Effector memory CD8-positive, alpha-beta T cell (primary cell): ENCODE results near the gene CTAG1B.
"Not testable (repeated sequence)": the region's sequence is repeated elsewhere in the genome, so short reads cannot be mapped to it uniquely, and the experiment has no call there.

Experiments used
- ATAC-seq: fragments of 150-1000 bp; cut with Tn5 transposase; replicated peaks from 2 replicates; pipeline ENCODE4 v1.10.0; 2021; ENCODE audit warnings: mild to moderate bottlenecking, moderate library complexity
- DNase-seq, 3 experiments: peaks; one replicate each; pipeline ENCODE4 v3.0.0; 2021
- H3K27ac Mint-ChIP-seq, 2 donors: one replicate each; pipeline ENCODE4 v1.8.0; 2022; ENCODE audit warnings: mild to moderate bottlenecking in 2 of 2, mixed read lengths in 2 of 2, moderate library complexity in 2 of 2
- H3K27me3 Mint-ChIP-seq, 2 donors: one replicate each; pipeline ENCODE4 v1.8.0; 2022; ENCODE audit warnings: mixed read lengths in 2 of 2
- H3K36me3 Mint-ChIP-seq: one replicate; pipeline ENCODE4 v1.8.0; 2022; ENCODE audit warnings: mild to moderate bottlenecking, moderate library complexity, mixed read lengths; ENCODE audit not compliant: insufficient read depth
- H3K4me1 Mint-ChIP-seq, 2 donors: one replicate each; pipeline ENCODE4 v1.8.0; 2022; ENCODE audit warnings: low read depth in 2 of 2, mixed read lengths in 2 of 2
- H3K4me3 Mint-ChIP-seq, 2 donors: one replicate each; pipeline ENCODE4 v1.8.0; 2022; ENCODE audit warnings: mild to moderate bottlenecking in 2 of 2, mixed read lengths in 2 of 2, moderate library complexity in 2 of 2
- H3K9me3 Mint-ChIP-seq, 2 donors: one replicate each; pipeline ENCODE4 v1.8.0; 2022; ENCODE audit warnings: mixed read lengths in 2 of 2

Gene CTAG1B

GRCh38 chrX:154650221-154650510, 31.1 kb upstream of the CTAG1B start:
- Mint-ChIP-seq H3K27me3 (no peaks in the 10 kb centered on the region), H3K4me1 (no peaks in the 10 kb centered on the region), H3K27ac (no peak overlapping the region), H3K4me3 (no peak overlapping the region), H3K9me3 (no peaks in the 10 kb centered on the region), H3K36me3 (no peaks in the 10 kb centered on the region)
- no peak for DNase-seq
- ATAC-seq, result no peak

- Mint-ChIP-seq H3K27ac (no peak overlapping the region), H3K4me3 (no peak overlapping the region), H3K27me3 (no peaks in the 10 kb centered on the region), H3K9me3 (no peaks in the 10 kb centered on the region), H3K36me3 (no peaks in the 10 kb centered on the region), H3K4me1 (no peaks in the 10 kb centered on the region)
- ATAC-seq, result no peak
- no peak for DNase-seq
Observed at GRCh38 chrX:154649503-154650220, 30.6 kb upstream of the CTAG1B start.

GRCh38 chrX:154648931-154649330, 29.8 kb upstream of the CTAG1B start:
- Mint-ChIP-seq H3K36me3 (no peaks in the 10 kb centered on the region), H3K9me3 (no peaks in the 10 kb centered on the region), H3K27ac (no peak overlapping the region), H3K4me3 (no peak overlapping the region), H3K27me3 (no peaks in the 10 kb centered on the region), H3K4me1 (no peaks in the 10 kb centered on the region)
- ATAC-seq (no peak), DNase-seq (no peak)

- DNase-seq, H3K4me3 Mint-ChIP-seq, H3K9me3 Mint-ChIP-seq, H3K36me3 Mint-ChIP-seq, H3K27ac Mint-ChIP-seq, H3K27me3 Mint-ChIP-seq, H3K4me1 Mint-ChIP-seq: not testable (repeated sequence)
- ATAC-seq, result peak; percentile 81
Observed at GRCh38 chrX:154645745-154646378, 26.8 kb upstream of the CTAG1B start.

GRCh38 chrX:154643708-154644107, 24.6 kb upstream of the CTAG1B start:
- not testable (repeated sequence) for H3K9me3 Mint-ChIP-seq, H3K27ac Mint-ChIP-seq, DNase-seq, ATAC-seq, H3K27me3 Mint-ChIP-seq, H3K4me1 Mint-ChIP-seq, H3K36me3 Mint-ChIP-seq, H3K4me3 Mint-ChIP-seq

GRCh38 chrX:154641740-154642139, 22.7 kb upstream of the CTAG1B start:
- not testable (repeated sequence) for H3K9me3 Mint-ChIP-seq, DNase-seq, H3K27ac Mint-ChIP-seq, H3K4me1 Mint-ChIP-seq, H3K27me3 Mint-ChIP-seq, ATAC-seq, H3K36me3 Mint-ChIP-seq, H3K4me3 Mint-ChIP-seq

GRCh38 chrX:154633661-154634060, 14.6 kb upstream of the CTAG1B start:
- not testable (repeated sequence) for H3K27me3 Mint-ChIP-seq, H3K4me1 Mint-ChIP-seq, DNase-seq, H3K4me3 Mint-ChIP-seq, ATAC-seq, H3K9me3 Mint-ChIP-seq, H3K27ac Mint-ChIP-seq, H3K36me3 Mint-ChIP-seq

- H3K27ac Mint-ChIP-seq, H3K9me3 Mint-ChIP-seq, DNase-seq, H3K36me3 Mint-ChIP-seq, H3K4me3 Mint-ChIP-seq, H3K4me1 Mint-ChIP-seq, ATAC-seq, H3K27me3 Mint-ChIP-seq: not testable (repeated sequence)
Observed at GRCh38 chrX:154630949-154631348, 11.9 kb upstream of the CTAG1B start.

GRCh38 chrX:154628960-154629359, 9.9 kb upstream of the CTAG1B start:
- not testable (repeated sequence) for DNase-seq, H3K4me3 Mint-ChIP-seq, H3K36me3 Mint-ChIP-seq, H3K27ac Mint-ChIP-seq, H3K27me3 Mint-ChIP-seq, H3K9me3 Mint-ChIP-seq, H3K4me1 Mint-ChIP-seq
- ATAC-seq, result peak; percentile 60

- not testable (repeated sequence) for H3K27ac Mint-ChIP-seq, H3K9me3 Mint-ChIP-seq, DNase-seq, H3K36me3 Mint-ChIP-seq, H3K4me3 Mint-ChIP-seq, H3K27me3 Mint-ChIP-seq, H3K4me1 Mint-ChIP-seq
- peak; percentile 39 for ATAC-seq
Observed at GRCh38 chrX:154620767-154621414, 1.8 kb upstream of the CTAG1B start.

- H3K27ac Mint-ChIP-seq, H3K4me1 Mint-ChIP-seq, H3K27me3 Mint-ChIP-seq, H3K4me3 Mint-ChIP-seq, H3K9me3 Mint-ChIP-seq, ATAC-seq, DNase-seq, H3K36me3 Mint-ChIP-seq: not testable (repeated sequence)
Observed at GRCh38 chrX:154613586-154613985, 5.5 kb downstream of the CTAG1B start.

GRCh38 chrX:154611146-154611545, 7.9 kb downstream of the CTAG1B start:
- not testable (repeated sequence) for ATAC-seq, H3K27ac Mint-ChIP-seq, H3K4me3 Mint-ChIP-seq, H3K4me1 Mint-ChIP-seq, H3K36me3 Mint-ChIP-seq, H3K27me3 Mint-ChIP-seq, H3K9me3 Mint-ChIP-seq, DNase-seq

- H3K27ac Mint-ChIP-seq, H3K4me3 Mint-ChIP-seq, DNase-seq, H3K9me3 Mint-ChIP-seq, ATAC-seq, H3K27me3 Mint-ChIP-seq, H3K36me3 Mint-ChIP-seq, H3K4me1 Mint-ChIP-seq: not testable (repeated sequence)
Observed at GRCh38 chrX:154608823-154609222, 10.3 kb downstream of the CTAG1B start.

GRCh38 chrX:154607976-154608375, 11.1 kb downstream of the CTAG1B start:
- not testable (repeated sequence) for H3K27ac Mint-ChIP-seq, H3K4me1 Mint-ChIP-seq, H3K36me3 Mint-ChIP-seq, DNase-seq, H3K9me3 Mint-ChIP-seq, H3K4me3 Mint-ChIP-seq, H3K27me3 Mint-ChIP-seq, ATAC-seq
